HG03439 (cell line): ENCODE data around the gene DPF3.

Experiments
- ATAC-seq: cut with Tn5 transposase; IDR thresholded peaks from one replicate; pipeline ENCODE4 v1.9.1; 2021; ENCODE audit warnings: mild to moderate bottlenecking, moderate library complexity; ENCODE audit not compliant: unreplicated experiment

Gene DPF3

DNA sequence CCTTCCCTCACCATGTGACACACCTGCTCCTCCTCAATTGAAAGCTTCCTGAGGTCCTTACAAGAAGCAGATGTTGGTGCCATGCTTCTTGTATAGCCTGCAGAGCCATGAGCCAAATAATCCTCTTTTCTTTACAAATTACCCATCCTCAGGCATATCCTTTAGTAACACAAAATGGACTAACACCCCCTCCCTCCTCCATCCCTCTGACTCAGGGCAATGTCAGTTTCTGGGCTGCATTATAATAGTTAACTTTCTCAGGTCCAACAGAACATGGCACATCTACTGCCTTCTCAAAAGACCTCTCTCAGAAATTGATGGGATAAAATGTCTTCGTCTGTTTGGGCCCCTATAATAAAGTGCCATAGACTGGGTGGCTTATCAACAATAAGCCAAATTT, 287.0 kb downstream of the DPF3 start:
- ATAC-seq, result no peak

DNA sequence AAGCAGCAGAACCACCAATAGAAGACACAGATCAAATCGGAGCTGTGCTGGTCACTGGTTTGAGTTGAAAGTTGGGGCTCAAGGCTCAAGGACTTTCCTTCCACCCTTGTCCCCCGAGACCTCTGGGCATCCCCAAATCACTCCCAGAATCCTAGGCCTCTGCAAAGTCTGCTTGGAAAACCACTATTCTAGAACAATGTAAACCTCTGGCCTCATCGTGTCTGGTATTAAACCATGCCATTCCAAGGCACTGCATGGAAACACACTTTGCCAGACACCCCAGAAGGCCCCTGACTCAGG, 288.0 kb downstream of the DPF3 start:
- ATAC-seq, result no peak

DNA sequence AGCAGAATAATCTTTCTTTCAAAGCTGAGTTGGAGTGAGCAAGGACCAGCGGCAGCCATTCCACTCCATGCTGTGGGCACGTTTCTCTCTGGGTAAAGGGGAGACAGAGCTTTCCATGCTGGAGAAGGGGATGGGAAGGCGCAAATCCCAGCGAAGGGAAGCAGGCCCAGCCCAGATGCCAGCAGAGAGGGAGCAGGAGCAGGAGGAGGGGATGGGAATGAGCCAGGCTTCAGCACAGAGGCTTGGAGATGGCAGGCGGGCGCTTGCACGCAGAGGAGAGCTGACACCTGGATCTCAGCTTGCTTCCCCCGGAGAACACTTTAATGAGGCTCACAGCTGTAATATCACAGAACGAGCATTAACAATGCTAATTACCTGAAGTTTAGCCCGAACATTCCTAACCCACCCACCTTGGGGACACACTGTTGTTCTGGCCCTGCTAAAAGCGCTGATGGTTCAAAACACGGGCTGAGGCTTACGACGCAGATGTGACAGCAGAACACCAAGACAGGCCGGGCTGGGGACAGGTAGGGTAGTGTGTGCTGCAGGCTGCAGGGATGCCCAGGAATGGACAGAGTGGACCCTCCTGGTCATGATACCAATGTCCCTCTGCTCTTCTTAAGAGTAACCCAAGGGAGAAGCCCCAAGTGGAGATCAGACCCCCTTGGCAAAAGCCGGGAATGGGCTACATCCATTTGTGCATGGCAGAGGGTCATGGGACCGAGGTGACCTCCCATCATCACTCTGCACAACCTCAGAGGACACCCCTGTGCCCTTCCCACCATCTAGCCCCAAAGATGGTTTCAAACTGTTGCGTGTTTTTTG, 288.6 kb downstream of the DPF3 start:
- no peak for ATAC-seq

DNA sequence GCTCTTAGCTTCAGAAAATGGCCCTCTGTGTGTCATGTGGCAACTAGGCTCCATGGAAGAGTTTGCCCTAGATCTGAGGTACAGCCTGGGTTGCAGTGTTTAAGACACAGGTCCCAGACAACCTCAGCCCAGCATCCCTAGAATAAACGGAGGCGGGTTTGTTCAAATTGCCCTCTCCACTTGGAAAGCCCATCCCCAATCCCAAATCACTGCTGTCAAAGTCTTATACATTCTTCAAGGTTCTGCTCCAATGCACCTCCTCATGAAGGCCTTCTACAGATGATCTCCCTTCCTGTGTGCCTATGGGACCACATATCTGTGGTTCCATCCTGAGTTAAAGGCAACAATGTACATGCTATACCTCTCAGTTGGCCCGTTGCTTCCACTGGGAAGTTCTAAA, 289.8 kb downstream of the DPF3 start:
- no peak for ATAC-seq

DNA sequence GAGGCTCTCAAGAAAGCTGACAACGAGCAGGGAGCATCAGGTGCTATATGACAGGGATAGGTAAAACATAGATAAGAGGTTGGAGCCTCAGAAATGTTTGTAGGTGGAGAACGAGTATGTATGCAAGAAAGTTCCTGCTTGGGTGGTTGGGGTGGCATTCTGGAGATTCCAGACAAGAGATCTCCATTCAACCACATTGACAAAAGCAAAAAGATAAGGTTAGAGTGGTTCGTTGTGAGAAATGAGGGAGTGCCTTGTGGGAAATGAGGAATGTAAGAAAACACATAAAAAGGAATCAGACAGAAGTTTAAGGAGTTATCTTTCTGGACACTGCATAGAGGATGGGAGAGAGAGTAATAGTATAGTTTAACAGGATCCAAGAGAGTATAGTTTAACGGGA, 290.3 kb downstream of the DPF3 start:
- ATAC-seq, result no peak

DNA sequence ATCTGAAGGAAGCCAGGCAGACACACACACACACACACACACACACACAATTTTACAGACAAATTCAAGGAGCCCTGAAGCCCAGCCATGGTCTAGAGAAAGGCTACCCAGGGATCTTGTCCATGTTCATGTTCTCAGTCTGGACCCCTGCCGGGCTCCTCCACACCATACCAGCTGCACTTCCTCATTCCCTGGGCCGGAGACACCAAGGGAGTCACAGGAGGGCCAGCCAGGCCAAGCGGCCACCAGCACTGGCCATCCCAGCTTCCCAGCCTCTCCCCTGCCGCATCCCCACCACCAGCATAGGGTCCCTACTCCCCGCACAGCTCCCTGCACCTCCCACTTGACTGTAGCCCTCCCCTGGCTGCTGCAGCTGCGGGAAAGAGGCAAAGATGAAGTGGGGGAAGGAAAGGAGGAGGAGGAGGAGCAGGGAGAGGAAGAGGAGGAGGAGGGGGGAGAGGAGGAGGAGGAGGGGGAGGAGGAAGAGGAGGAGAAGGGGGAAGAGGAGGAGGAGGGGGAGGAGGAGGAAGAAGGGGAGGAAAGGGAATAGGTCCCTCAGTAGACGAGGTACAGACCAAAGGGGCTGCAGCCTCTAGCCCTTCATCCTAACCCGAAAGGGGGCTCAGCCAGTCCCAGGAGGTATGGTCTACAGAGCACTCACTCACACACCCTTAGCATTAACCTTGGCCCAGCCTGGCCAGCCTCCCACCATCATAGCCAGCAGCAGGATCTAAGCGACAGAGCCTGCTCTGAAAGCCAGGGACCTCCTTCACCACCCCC, 293.2 kb downstream of the DPF3 start:
- no peak for ATAC-seq

DNA sequence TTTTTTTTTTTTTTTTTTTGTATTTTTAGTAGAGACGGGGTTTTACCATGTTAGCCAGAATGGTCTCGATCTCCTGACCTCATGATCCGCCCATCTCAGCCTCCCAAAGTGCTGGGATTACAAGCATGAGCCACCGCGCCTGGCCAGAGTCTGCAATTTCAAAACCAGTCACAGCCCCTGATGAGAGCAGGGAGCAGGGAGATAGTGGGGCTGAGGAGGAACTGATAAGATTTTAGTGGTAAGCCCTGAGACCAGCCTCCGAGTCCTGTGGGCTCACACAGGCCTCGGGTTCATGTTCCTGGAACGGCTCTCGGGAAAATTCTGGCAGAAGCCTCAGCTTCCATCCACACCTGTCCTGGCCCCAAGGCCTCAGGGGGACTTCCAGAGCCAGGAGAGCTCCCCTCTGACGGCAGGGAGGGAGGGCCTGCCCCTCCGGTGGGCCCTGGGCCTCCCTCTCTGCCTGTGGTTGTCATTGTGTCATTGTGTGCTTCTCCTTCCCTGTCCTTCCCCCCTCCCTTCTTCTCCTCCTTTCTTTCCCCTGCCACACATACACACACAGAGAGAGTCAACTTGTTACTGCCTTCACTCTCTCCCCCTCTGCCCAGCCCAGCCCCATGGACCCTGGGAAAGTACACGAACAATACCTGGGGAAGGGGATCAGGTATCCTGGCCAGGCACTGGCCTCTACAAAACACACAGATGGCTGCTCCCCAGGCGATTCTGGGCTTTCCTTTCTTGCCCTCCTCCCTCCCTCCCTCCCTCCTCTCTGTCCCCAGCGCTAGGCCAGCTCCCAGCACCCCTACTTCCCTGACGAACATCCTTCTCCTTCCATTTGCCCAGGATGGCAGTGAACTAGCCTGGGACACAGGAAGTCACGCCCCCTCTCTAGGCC, 294.1 kb downstream of the DPF3 start:
- ATAC-seq, result no peak

DNA sequence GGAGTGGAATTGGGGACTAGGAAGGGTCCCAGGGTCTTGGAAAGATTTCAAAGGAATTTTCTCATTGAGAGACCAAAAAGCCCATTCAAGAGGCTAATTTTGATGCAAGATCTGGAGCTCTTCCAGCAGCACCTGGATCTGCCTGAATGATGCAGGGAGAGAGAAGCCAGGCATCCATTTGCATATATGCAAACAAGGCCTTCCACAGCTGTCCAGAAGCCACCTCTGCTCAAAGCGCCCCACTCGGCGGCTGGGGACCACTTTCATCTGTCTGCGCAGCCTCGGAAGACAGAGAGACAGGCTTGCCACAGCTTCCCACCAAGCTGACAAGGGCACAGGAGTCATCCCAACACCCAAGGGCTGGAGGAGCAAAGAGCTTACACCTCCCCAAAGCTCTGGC, 295.6 kb downstream of the DPF3 start:
- peak; percentile 53 for ATAC-seq

DNA sequence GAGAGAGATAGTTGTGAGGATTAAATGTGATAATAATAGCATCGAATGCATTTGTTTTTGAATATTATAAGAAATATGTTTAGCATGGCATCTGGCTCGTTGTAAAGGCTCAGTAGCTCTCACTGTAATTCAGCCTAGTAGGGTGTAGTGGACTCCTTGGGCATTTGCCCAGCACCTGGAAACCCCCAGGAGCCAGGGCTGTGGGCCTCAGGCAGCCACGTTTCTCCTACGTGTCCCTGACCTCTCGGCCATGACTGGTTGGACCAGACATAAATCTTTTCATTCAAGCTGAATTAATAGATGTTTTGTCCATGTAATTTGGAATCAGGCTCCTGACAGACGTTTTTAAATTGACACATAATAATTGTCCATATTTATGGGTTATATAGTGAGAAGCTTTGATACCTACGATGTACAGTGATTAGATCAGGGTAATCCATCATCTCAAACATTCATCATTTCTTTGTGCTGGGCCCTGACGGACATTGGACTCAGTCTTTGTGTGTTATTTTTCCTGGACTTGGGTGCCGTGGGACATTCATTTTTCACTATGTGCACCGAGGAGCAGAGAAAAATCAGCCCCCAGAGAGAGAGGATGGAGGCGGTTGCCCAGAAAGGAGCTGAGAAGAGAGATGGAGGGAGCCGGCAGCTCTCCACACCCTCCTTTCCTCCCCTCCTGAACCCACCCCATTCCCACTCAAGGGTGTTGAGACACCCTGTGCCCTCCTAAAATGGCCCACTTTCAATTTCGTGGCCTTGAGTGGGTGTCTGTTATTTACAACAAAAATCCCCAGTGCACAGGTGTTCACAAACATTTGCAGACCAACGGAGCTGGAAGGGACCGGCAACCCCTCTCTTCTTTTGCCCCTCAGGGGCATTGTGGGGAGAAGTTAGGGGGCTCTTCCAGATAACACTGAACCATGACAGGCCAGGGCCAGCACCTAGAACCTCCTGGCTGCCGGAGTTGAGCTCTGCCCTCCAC, 296.4 kb downstream of the DPF3 start:
- no peak for ATAC-seq

DNA sequence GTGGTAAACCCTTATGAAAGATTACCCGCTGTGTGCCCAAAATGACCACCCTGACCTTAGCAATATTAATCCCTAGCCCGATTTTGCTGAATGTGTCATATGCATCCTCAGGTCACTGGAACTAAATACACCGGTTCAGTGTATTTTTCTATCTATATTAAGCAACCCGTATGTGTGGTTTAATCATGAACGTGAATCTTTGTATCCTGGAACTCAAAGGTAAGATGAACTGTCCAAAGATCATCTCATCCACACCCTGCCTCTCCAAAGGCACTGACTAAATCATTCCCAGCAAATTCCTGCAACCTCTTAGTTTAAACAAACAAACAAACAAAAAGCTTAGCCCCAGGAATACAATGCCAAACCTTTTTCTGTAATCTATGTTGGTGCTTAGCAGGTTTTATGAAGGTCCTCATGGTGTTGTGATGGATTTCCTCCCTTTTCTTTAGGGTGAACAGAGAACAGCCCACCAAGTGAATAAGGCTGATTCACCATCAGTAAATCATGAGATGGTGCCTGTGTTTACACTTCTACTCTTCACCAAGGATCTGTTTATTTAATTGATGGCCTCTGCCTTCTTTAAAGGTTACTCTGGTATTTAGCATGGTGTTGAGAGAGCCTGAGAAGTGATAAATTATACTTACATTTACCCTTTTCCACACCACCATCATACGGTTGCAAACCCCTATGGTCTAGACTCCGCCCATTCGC, 298.6 kb downstream of the DPF3 start:
- no peak for ATAC-seq

DNA sequence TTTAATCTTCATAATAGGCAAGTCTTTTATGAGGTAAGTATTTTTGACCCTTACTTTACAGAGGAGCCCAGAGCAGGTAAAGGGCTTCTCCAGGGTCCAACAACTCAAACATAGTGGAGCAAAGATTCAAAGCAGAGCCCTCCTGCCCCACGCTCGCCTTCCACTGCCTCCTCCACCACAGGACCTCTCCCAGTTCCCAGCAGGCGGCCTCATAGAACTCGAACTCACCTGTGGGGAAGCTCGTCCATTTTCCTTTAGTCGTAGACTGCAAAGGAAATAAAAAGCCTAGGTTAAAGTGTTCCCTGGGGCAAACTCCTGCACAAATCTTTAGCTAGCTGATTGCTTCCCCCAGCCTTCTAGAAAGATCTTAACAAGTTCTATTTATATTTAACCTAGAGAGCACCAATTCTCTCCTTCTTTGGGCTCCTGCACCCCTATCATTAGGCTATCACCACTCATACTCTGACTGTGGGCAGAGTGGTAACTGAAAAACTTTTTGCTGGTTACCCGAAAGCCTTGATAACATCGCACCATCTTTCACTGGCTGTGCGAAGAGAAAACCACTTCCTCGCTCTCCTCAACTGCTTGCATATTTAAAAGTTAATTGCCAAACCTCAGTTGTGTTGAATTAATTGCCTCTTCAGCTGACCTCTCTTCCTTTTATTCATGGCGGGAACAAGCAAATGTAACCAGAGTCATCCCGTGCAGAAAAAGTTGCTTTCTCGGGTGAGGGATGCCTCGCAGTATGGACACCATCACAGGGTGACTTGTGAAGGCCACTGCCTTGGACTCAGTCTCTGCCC, 299.6 kb downstream of the DPF3 start:
- ATAC-seq, result no peak

DNA sequence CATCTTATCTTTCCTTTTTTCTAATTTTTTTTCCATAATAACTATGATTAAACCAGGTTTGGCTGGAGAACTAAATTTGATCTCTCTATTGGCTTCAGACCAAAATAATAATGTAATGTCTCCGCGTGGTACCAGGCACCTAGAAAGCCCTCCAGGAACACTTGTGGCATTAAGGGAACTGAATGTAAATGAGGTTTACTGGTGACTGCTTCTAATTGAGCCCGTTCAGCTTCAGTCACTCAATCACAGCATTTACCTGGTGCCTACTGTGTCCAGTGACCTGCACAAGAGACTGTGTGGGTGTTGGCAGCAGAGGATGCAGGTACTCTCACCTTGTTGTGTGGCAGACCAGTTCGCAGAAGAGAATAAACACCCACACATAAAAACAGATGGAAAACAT, 302.5 kb downstream of the DPF3 start:
- ATAC-seq, result no peak

DNA sequence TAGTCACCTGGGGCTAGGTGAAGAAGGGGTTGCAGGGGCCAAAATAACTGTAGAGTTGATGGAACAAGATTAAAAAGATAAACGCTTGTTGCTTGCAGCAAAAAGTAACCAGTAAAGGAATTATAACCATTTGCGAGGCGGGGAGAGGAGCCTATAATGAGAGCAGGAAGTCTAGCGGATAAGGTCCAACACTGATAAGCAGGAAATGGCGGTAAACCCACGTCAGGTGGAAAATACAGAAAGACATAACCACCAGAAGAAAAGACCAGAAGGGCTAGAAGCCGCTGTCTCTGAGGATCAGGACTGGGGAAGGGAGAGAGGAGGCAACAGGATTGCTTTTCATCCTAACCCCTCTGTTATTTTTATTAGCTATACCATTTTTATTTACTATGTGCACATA, 303.3 kb downstream of the DPF3 start:
- no peak for ATAC-seq

DNA sequence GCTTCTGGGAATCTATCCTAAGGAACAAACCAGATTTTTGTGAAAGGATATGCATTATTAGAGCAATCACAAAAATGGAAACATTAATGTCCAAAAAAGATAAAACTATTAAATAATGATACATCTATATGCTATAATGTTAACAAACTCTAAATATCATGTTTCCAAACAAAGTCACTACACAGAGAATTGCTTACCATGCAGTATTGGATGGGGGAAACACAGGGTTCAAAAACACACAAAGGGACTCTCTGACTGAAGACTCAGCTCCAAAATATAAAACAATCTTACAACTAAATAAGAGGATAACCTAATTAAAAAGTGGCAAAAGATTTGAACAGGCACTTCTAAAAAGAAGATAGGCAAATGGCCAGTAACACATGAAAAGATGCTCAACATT, 304.2 kb downstream of the DPF3 start:
- no peak for ATAC-seq

DNA sequence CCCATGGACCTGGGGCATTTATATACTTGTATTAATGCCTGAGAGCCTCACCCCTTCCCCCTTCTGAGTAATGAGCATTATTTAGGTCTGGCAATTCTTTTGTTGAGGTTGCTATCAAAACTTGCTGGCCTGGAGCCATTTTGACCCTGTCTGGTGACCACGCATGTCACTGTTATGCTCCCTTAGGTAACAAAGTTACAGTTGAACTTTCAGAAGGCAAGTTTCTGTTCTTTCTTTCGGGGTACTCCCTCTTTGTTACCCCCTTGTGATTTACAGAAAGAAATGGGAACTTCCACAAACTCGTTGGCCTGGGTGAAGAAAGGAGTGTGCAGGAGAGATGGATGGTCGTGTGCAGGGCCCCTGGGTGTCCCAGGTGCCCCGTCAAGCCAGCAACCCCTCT, 305.4 kb downstream of the DPF3 start:
- ATAC-seq, result no peak

DNA sequence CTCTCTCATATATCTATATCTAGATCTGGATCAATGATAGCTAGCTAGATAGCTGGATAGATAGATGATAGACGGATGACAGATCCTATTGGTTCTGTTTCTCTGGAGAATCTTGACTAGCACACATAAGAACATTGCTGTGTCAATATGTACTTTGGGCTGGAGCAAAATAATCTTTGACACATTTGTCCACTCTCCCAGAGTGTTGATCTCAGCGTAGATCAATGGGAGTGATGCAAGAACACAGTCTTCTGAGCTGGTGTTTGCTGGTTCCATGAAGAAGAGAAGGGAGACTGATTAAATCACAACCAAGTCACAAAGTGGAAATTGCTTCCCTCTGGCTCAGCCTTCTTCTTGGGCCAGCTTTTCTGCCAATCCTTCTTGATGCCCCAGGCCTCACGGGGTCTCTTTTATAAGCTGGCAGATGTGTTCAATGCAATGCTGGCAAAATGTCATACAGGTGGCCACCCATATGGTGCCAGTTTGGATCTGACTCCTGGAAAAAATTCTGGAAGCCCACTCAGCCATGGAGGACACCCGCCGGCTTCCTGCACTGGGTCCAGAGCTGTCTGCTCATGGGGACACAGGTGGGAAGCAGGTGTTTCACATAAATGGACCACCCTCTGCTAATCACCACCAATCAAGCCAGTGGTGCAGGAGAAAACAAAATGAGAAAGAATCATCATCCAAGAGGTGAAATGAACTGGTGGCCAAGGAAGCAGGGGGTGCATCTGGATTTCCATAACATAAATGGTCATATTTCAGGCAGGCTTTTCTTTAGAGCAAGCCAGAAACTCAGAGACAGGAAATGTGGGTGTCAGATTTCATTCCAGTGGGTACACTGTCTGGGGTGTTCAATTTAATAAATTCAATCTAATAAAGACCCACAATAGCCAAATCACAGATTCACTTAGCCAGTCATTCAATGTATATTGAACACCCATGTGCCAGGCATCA, 310.3 kb downstream of the DPF3 start:
- no peak for ATAC-seq

DNA sequence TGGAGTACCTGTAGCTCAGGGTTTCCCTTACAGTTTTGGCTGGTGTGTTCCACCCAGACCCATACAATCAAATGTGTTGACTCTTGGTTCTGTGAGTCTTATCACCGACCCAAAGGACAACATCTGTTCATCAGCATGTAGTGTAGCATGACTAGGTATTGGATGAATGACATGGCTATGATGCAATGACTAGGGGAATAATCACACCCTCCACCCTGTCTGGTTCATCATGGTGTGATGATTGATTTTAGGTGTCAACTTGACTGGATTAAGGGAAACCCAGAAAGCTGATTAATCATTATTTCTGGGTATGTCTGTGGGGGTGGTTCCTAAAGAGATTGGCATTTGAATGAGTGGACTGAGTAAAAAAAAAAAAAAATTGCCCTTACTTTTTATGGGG, 311.3 kb downstream of the DPF3 start:
- ATAC-seq, result no peak

DNA sequence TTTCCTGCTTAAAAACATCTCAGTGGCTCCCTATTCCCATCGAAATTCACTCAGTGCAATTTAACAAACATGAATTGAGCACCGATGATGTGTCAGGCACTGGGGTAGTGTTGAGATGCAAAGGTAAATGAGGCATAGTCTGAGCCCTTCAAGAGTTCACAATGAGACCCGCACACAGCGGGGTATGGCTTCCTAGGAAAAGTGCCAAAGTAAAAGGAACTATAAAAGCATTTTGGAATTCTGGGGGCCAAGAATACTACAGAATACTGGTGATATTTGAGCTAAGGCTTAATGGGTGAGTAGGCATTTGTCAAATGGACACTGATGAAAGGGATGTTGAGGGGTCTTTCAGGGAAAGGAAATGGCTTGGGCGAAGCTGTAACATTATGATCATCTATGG, 315.4 kb downstream of the DPF3 start:
- no peak for ATAC-seq
